Measurements from ENCODE around the gene MSH5. TPM values are rescaled to one million over a fixed set of nuclear protein-coding genes. Genes with fewer than 3 reads are reported as not detected.

Gene MSH5
- total RNA-seq, 1 experiment from 2014 or later, result 156 TPM

GRCh38 chr6:31697555-31697954, 42.2 kb upstream of the MSH5 start:
- peaks cover 36% of the 10 kb centered on the region for H3K36me3 Mint-ChIP-seq (ENCODE audit: insufficient read depth, unreplicated experiment)
- H3K4me1 Mint-ChIP-seq (ENCODE audit: low read depth, unreplicated experiment), result no peaks in the 10 kb centered on the region
- CTCF ChIA-PET, result interaction anchor here (0.7 kb wide), 1 partner anchor 253 kb away, joined by 3 read pairs; no protein-coding TSS in a partner anchor
- no peaks in the 10 kb centered on the region for H3K9me3 Mint-ChIP-seq (ENCODE audit: low read depth, unreplicated experiment)
- intact Hi-C loops (cut with micrococcal nuclease; ENCODE audit: unreplicated experiment), result no loop called here
- no peak overlapping the region for H3K27ac Mint-ChIP-seq (ENCODE audit: unreplicated experiment)
- BruUV-seq (replicated peaks), result no TSS peak
- H3K27me3 Mint-ChIP-seq (ENCODE audit: unreplicated experiment), result no peaks in the 10 kb centered on the region
- DNase-seq, result no peak
- TF ChIP-seq CTCF (IDR thresholded peaks at IDR 0.05; ENCODE audit: unreplicated experiment), result no peak
- no peak overlapping the region for H3K4me3 Mint-ChIP-seq (ENCODE audit: low read depth, unreplicated experiment)

GRCh38 chr6:31700740-31701401, 38.9 kb upstream of the MSH5 start:
- Mint-ChIP-seq H3K27me3 (ENCODE audit: unreplicated experiment) (no peaks in the 10 kb centered on the region), H3K9me3 (ENCODE audit: low read depth, unreplicated experiment) (no peaks in the 10 kb centered on the region), H3K27ac (ENCODE audit: unreplicated experiment) (no peak overlapping the region), H3K36me3 (ENCODE audit: insufficient read depth, unreplicated experiment) (peaks cover 28% of the 10 kb centered on the region), H3K4me1 (ENCODE audit: low read depth, unreplicated experiment) (peaks cover 7% of the 10 kb centered on the region), H3K4me3 (ENCODE audit: low read depth, unreplicated experiment) (no peak overlapping the region)
- no TSS peak for BruUV-seq (replicated peaks)
- CTCF ChIA-PET, result interaction anchor here (0.8 to 1.0 kb wide), 2 partner anchors 11 to 29 kb away, joined by 3 read pairs; no protein-coding TSS in a partner anchor
- intact Hi-C loops (cut with micrococcal nuclease; ENCODE audit: unreplicated experiment), result loop anchor here (5.0 kb wide), 1 partner anchor 36 kb away; the partner anchor contains the start of gene CLIC1
- no peak for DNase-seq
- no peak for TF ChIP-seq CTCF (IDR thresholded peaks at IDR 0.05; ENCODE audit: unreplicated experiment)

- no TSS peak for BruUV-seq (replicated peaks)
- TF ChIP-seq CTCF (IDR thresholded peaks at IDR 0.05; ENCODE audit: unreplicated experiment), result no peak
- peak overlapping the region; percentile 77 for H3K4me3 Mint-ChIP-seq (ENCODE audit: low read depth, unreplicated experiment)
- no peaks in the 10 kb centered on the region for H3K9me3 Mint-ChIP-seq (ENCODE audit: low read depth, unreplicated experiment)
- CTCF ChIA-PET, result interaction anchor here (0.8 to 1.8 kb wide), 4 partner anchors 11 to 37 kb away, joined by 3 to 14 read pairs (median 5); partner anchors contain the start of genes DDAH2 and MSH5
- intact Hi-C loops (cut with micrococcal nuclease; ENCODE audit: unreplicated experiment), result loop anchor here (5.0 kb wide), 1 partner anchor 35 kb away; the partner anchor contains the start of gene CLIC1
- DNase-seq, result no peak
- peak overlapping the region; percentile 66 for H3K27ac Mint-ChIP-seq (ENCODE audit: unreplicated experiment)
- peaks cover 7% of the 10 kb centered on the region for H3K4me1 Mint-ChIP-seq (ENCODE audit: low read depth, unreplicated experiment)
- H3K36me3 Mint-ChIP-seq (ENCODE audit: insufficient read depth, unreplicated experiment), result peaks cover 22% of the 10 kb centered on the region
- H3K27me3 Mint-ChIP-seq (ENCODE audit: unreplicated experiment), result no peaks in the 10 kb centered on the region
Observed at GRCh38 chr6:31701666-31702404, 38.0 kb upstream of the MSH5 start.

- no TSS peak for BruUV-seq (replicated peaks)
Observed at GRCh38 chr6:31702405-31702818, 37.4 kb upstream of the MSH5 start.

More at GRCh38 chr6:31702405-31702818, 37.4 kb upstream of the MSH5 start:
- Mint-ChIP-seq H3K4me3 (ENCODE audit: low read depth, unreplicated experiment) (peak overlapping the region; percentile 77), H3K9me3 (ENCODE audit: low read depth, unreplicated experiment) (no peaks in the 10 kb centered on the region), H3K36me3 (ENCODE audit: insufficient read depth, unreplicated experiment) (peaks cover 22% of the 10 kb centered on the region), H3K27ac (ENCODE audit: unreplicated experiment) (peak overlapping the region; percentile 66), H3K4me1 (ENCODE audit: low read depth, unreplicated experiment) (peaks cover 7% of the 10 kb centered on the region), H3K27me3 (ENCODE audit: unreplicated experiment) (no peaks in the 10 kb centered on the region)
- CTCF ChIA-PET, result interaction anchor here (0.8 to 1.8 kb wide), 8 partner anchors 12 to 113 kb away, joined by 3 to 14 read pairs (median 4); partner anchors contain the start of genes DDAH2, HSPA1A, HSPA1L and LY6G6C
- DNase-seq, result no peak
- TF ChIP-seq CTCF (IDR thresholded peaks at IDR 0.05; ENCODE audit: unreplicated experiment), result no peak
- intact Hi-C loops (cut with micrococcal nuclease; ENCODE audit: unreplicated experiment), result loop anchor here (5.0 kb wide), 1 partner anchor 35 kb away; the partner anchor contains the start of gene CLIC1

All from Calu3 (cell line).